Neural cell (in vitro differentiated cells): Measurements from ENCODE around the gene RARRES2. TPM values are rescaled to one million over a fixed set of nuclear protein-coding genes. Genes with fewer than 3 reads are reported as not detected.

Experiments used
- H2AFZ ChIP-seq: fragments of 200-600, 300-800 bp; sonication (generic), shearing (Covaris generic); 2 replicates; pipeline ENCODE4 v1.6.0; 2014; ENCODE audit warnings: low read depth, mild to moderate bottlenecking, antibody characterized with exemption, low read length, moderate library complexity
- H3F3A ChIP-seq: fragments of 200-600 bp; shearing (Covaris generic); 2 replicates; pipeline ENCODE4 v1.6.1; 2016; ENCODE audit warnings: mild to moderate bottlenecking, moderate library complexity, mixed read lengths, antibody characterized with exemption, low read length; ENCODE audit not compliant: insufficient read depth, poor library complexity, severe bottlenecking
- H3K27ac ChIP-seq: fragments of 200-600, 300-800 bp; sonication (generic), shearing (Covaris generic); 2 replicates; pipeline ENCODE4 v1.5.1; 2014; ENCODE audit warnings: mild to moderate bottlenecking, low read length, moderate library complexity
- H3K27me3 ChIP-seq: fragments of 300-800, 200-600 bp; sonication (generic), shearing (Covaris generic); 2 replicates; pipeline ENCODE4 v1.6.0; 2014; ENCODE audit warnings: mild to moderate bottlenecking, low read depth, low read length, moderate library complexity; ENCODE audit not compliant: insufficient read depth
- H3K36me3 ChIP-seq: fragments of 300-800, 200-600 bp; sonication (generic), shearing (Covaris generic); 2 replicates; pipeline ENCODE4 v1.5.1; 2014; ENCODE audit warnings: mild to moderate bottlenecking, antibody characterized with exemption, low read length, moderate library complexity; ENCODE audit not compliant: insufficient read depth
- H3K4me2 ChIP-seq: fragments of 300-800, 200-600 bp; sonication (generic), shearing (Covaris generic); 2 replicates; pipeline ENCODE4 v1.6.0; 2014; ENCODE audit warnings: mild to moderate bottlenecking, low read length
- H3K4me3 ChIP-seq: fragments of 300-800, 200-600 bp; sonication (generic), shearing (Covaris generic); 2 replicates; pipeline ENCODE4 v1.5.1; 2014; ENCODE audit warnings: mild to moderate bottlenecking, low read length, moderate library complexity
- H3K79me2 ChIP-seq: fragments of 200-600 bp; shearing (Covaris generic); replicated peaks from 2 replicates; pipeline ENCODE4 v1.6.0; 2014; ENCODE audit warnings: mild to moderate bottlenecking, low read length, moderate library complexity; ENCODE audit not compliant: insufficient read depth
- H3K9ac ChIP-seq: fragments of 300-800, 200-600 bp; sonication (generic), shearing (Covaris generic); 2 replicates; pipeline ENCODE4 v1.6.1; 2016; ENCODE audit warnings: mild to moderate bottlenecking, low read length, mixed read lengths
- H3K9me2 ChIP-seq: fragments of 200-600 bp; shearing (Covaris generic); 2 replicates; pipeline ENCODE4 v1.6.1; 2016; ENCODE audit warnings: mild to moderate bottlenecking, low read length, mixed read lengths; ENCODE audit not compliant: insufficient read depth
- H3K9me3 ChIP-seq: fragments of 200-600, 300-800 bp; sonication (generic), shearing (Covaris generic); 2 replicates; pipeline ENCODE4 v1.6.1; 2016; ENCODE audit warnings: mild to moderate bottlenecking, mixed run types, low read length, moderate library complexity, mixed read lengths
- H4K20me1 ChIP-seq: fragments of 200-600 bp; shearing (Covaris generic); 2 replicates; pipeline ENCODE4 v1.6.1; 2016; ENCODE audit warnings: mild to moderate bottlenecking, mixed run types; ENCODE audit not compliant: insufficient read depth
- CTCF ChIP-seq: fragments of 450-650 bp; IDR thresholded peaks from 2 replicates; pipeline ENCODE4 v1.5.1; 2014; ENCODE audit warnings: antibody characterized with exemption, mild to moderate bottlenecking, moderate library complexity; ENCODE audit not compliant: poor library complexity, severe bottlenecking
- EP300 ChIP-seq: fragments of 450-650 bp; conservative IDR thresholded peaks from 2 replicates; pipeline ENCODE4 v1.6.1; 2014; ENCODE audit warnings: antibody characterized with exemption, mild to moderate bottlenecking, moderate library complexity; ENCODE audit not compliant: poor library complexity, severe bottlenecking
- EZH2 ChIP-seq: fragments of 200-600, 300-800 bp; shearing (Covaris generic), sonication (generic); IDR thresholded peaks from 2 replicates; pipeline ENCODE4 v1.6.1; 2014; ENCODE audit warnings: antibody characterized with exemption, low read length, borderline replicate concordance, mild to moderate bottlenecking; ENCODE audit not compliant: insufficient read depth, poor library complexity, severe bottlenecking
- MXI1 ChIP-seq: fragments of 450-650 bp; conservative IDR thresholded peaks from 2 replicates; pipeline ENCODE4 v1.6.1; 2014; ENCODE audit warnings: antibody characterized with exemption, mild to moderate bottlenecking; ENCODE audit not compliant: poor library complexity, severe bottlenecking
- POLR2AphosphoS5 ChIP-seq: IDR thresholded peaks from 2 replicates; pipeline ENCODE4 v1.6.1; 2012
- RAD21 ChIP-seq: fragments of 450-650 bp; conservative IDR thresholded peaks from 2 replicates; pipeline ENCODE4 v1.6.1; 2014; ENCODE audit warnings: antibody characterized with exemption, mild to moderate bottlenecking, moderate library complexity
- SMC3 ChIP-seq: fragments of 450-650 bp; conservative IDR thresholded peaks from 2 replicates; pipeline ENCODE4 v1.6.1; 2014; ENCODE audit warnings: antibody characterized with exemption, mild to moderate bottlenecking, moderate library complexity; ENCODE audit not compliant: poor library complexity
- TAF1 ChIP-seq: IDR thresholded peaks from 2 replicates; pipeline ENCODE4 v1.6.1; 2012; ENCODE audit warnings: low read depth
- polyA plus RNA-seq: library from polyadenylated mRNA; depleted of rRNA; stranded (reverse); fragments of >200 nt; gene quantifications from 2 replicates; pipeline ENCODE4 v1.2.3, GENCODE V29; 2014
- TF ChIP-seq, protein P1 (sequence below): IDR thresholded peaks from 2 replicates; pipeline ENCODE4 v1.6.1; 2012; ENCODE audit warnings: borderline replicate concordance

Gene RARRES2
- polyA plus RNA-seq, 1 donor from 2014 or later = 0.71 TPM

DNA sequence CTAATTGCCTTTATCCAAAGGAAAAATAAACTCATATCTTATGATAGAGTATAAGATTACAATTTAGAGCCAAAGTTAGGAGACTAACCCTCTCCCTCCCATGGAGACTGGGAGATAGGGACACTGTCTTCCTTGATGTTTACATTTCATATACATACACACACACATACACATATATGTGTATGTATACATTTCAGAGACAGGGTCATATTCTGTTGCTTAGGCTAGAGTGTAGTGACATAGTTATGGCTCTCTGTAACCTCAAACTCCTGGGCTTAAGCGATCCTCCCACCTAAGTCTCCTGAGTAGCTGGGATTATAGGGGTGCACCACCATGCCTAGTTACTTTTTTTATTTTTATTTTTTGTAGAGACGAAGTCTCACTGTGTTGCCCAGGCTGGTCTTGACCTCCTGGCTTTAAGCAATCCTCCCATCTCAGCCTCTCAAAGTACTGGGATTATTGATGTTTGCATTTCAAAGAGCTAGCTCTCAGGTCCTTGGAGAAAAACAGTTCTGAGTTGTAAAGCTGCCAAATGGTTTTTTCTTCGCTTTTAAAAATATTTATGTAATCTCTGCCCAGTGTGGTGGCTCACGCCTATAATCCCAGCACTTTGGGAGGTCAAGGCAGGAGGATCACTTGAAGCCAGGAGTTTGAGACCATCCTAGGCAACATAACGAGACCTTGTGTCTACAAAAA lies 19.1 kb upstream of the RARRES2 start:
- H3K79me2 ChIP-seq = no peaks in the 10 kb centered on the region
- H2AFZ ChIP-seq = no peak overlapping the region
- no peaks in the 10 kb centered on the region for H3K36me3 ChIP-seq
- no peaks in the 10 kb centered on the region for H3K27me3 ChIP-seq
- H3K9ac ChIP-seq = no peak overlapping the region
- H3K4me3 ChIP-seq = no peak overlapping the region
- no peak overlapping the region for H3K4me2 ChIP-seq
- H3K27ac ChIP-seq = no peak overlapping the region
- H3K9me2 ChIP-seq = no peaks in the 10 kb centered on the region
- H4K20me1 ChIP-seq = no peaks in the 10 kb centered on the region
- H3F3A ChIP-seq = no peaks in the 10 kb centered on the region
- H3K9me3 ChIP-seq = no peaks in the 10 kb centered on the region
- no peak for TF ChIP-seq TAF1
- TF ChIP-seq POLR2AphosphoS5 = no peak
- TF ChIP-seq SMC3 = no peak
- TF ChIP-seq, protein P1, sequence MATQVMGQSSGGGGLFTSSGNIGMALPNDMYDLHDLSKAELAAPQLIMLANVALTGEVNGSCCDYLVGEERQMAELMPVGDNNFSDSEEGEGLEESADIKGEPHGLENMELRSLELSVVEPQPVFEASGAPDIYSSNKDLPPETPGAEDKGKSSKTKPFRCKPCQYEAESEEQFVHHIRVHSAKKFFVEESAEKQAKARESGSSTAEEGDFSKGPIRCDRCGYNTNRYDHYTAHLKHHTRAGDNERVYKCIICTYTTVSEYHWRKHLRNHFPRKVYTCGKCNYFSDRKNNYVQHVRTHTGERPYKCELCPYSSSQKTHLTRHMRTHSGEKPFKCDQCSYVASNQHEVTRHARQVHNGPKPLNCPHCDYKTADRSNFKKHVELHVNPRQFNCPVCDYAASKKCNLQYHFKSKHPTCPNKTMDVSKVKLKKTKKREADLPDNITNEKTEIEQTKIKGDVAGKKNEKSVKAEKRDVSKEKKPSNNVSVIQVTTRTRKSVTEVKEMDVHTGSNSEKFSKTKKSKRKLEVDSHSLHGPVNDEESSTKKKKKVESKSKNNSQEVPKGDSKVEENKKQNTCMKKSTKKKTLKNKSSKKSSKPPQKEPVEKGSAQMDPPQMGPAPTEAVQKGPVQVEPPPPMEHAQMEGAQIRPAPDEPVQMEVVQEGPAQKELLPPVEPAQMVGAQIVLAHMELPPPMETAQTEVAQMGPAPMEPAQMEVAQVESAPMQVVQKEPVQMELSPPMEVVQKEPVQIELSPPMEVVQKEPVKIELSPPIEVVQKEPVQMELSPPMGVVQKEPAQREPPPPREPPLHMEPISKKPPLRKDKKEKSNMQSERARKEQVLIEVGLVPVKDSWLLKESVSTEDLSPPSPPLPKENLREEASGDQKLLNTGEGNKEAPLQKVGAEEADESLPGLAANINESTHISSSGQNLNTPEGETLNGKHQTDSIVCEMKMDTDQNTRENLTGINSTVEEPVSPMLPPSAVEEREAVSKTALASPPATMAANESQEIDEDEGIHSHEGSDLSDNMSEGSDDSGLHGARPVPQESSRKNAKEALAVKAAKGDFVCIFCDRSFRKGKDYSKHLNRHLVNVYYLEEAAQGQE = no peak

DNA sequence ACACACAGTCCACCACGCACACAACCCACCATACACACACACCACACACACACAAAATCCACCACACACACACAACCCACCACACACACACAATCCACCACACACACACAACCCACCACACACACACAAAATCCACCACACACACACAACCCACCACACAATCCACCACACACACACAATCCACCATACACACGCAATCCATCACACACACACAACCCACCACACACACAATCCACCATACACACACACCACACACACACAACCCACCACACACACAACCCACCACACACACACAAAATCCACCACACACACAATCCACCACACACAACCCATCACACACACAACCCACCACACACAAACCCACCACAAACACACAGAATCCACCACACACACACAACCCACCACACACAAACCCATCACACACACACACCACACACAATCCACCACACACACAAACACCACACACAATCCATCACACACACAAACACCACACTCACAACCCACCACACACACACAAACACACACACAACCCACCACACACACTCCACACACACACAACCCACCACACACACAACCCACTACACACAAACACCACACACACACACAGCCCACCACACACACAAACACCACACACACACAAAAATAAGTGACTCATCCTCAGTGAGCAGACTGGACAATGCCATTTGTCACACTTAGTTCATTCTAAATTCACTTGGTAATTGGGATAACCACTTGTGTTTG lies 18.4 kb upstream of the RARRES2 start:
- no peaks in the 10 kb centered on the region for H3K36me3 ChIP-seq
- H3K9ac ChIP-seq = no peak overlapping the region
- H2AFZ ChIP-seq = no peak overlapping the region
- no peak overlapping the region for H3K4me2 ChIP-seq
- no peaks in the 10 kb centered on the region for H3K79me2 ChIP-seq
- no peaks in the 10 kb centered on the region for H3F3A ChIP-seq
- H3K4me3 ChIP-seq = no peak overlapping the region
- no peaks in the 10 kb centered on the region for H4K20me1 ChIP-seq
- H3K27me3 ChIP-seq = no peaks in the 10 kb centered on the region
- no peaks in the 10 kb centered on the region for H3K9me3 ChIP-seq
- H3K27ac ChIP-seq = no peak overlapping the region
- no peak for TF ChIP-seq EP300
- H3K9me2 ChIP-seq = no peaks in the 10 kb centered on the region

GRCh38 chr7:150358988-150359621 lies 17.7 kb upstream of the RARRES2 start:
- H3K4me3 ChIP-seq = no peak overlapping the region
- no peaks in the 10 kb centered on the region for H3K27me3 ChIP-seq
- H3F3A ChIP-seq = no peaks in the 10 kb centered on the region
- H3K9ac ChIP-seq = no peak overlapping the region
- H2AFZ ChIP-seq = no peak overlapping the region
- H3K36me3 ChIP-seq = no peaks in the 10 kb centered on the region
- no peaks in the 10 kb centered on the region for H3K79me2 ChIP-seq
- no peaks in the 10 kb centered on the region for H3K9me3 ChIP-seq
- no peak for TF ChIP-seq RAD21
- TF ChIP-seq SMC3 = no peak
- no peak for TF ChIP-seq TAF1
- TF ChIP-seq EP300 = no peak
- TF ChIP-seq EZH2 = no peak
- TF ChIP-seq, protein P1 = no peak
- TF ChIP-seq CTCF = no peak
- TF ChIP-seq POLR2AphosphoS5 = no peak
- no peak for TF ChIP-seq MXI1
- no peak overlapping the region for H3K27ac ChIP-seq
- H4K20me1 ChIP-seq = no peaks in the 10 kb centered on the region
- no peaks in the 10 kb centered on the region for H3K9me2 ChIP-seq
- no peak overlapping the region for H3K4me2 ChIP-seq
